HG03457 (cell line): Measurements from ENCODE around the gene MYRFL.
"Not testable (repeated sequence)": the region's sequence is repeated elsewhere in the genome, so short reads cannot be mapped to it uniquely, and the experiment has no call there.

ENCODE experiments used
- ATAC-seq: cut with Tn5 transposase; IDR thresholded peaks from one replicate; pipeline ENCODE4 v1.9.1; 2021; ENCODE audit warnings: moderate number of reproducible peaks; ENCODE audit not compliant: unreplicated experiment

Gene MYRFL

DNA sequence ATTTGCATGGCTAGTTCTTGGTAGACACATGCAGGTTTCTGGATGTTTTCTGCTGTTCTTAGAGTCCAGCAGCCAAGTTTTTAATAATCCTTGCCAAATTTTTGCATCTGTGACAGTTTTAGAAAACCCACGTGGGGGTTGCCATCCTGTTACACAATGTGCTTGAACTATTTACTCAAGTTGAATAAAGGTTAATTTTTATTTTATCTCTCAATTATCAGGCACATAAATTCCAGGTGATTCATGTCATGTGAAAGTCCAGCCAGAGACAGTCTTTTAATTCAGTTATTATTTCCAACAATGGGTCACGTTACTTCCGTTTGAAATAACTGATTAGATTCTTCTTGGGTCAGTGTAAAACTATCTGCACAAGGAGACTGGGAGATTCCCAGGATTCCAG, 15.7 kb downstream of the MYRFL start:
- ATAC-seq, result no peak

GRCh38 chr12:69843608-69844007, 18.6 kb downstream of the MYRFL start:
- no peak for ATAC-seq

DNA sequence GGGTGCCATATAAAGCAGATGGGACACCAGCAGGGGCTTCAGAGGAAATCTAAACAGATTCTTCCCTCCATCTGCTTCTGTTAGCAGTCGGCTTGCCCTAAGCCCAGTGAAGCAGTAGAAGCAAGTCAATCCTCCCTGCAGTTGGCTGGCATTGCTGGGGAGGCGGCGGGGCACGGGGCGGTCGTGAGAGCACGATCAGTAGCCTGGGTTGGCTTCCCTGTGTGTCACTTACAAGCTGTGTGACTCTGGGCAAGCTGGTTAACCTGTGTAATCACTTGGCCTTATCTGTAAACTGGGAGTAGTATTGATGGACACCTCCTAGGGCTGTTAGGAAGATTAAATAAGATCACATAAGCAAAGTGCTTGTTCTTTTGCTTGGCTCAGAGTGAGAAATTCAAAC, 19.4 kb downstream of the MYRFL start:
- ATAC-seq, result no peak

GRCh38 chr12:69844836-69845235, 19.8 kb downstream of the MYRFL start:
- ATAC-seq, result no peak

GRCh38 chr12:69846976-69847375, 21.9 kb downstream of the MYRFL start:
- ATAC-seq, result no peak

GRCh38 chr12:69851976-69852375, 26.9 kb downstream of the MYRFL start:
- no peak for ATAC-seq

GRCh38 chr12:69853176-69853961, 28.3 kb downstream of the MYRFL start:
- not testable (repeated sequence) for ATAC-seq

DNA sequence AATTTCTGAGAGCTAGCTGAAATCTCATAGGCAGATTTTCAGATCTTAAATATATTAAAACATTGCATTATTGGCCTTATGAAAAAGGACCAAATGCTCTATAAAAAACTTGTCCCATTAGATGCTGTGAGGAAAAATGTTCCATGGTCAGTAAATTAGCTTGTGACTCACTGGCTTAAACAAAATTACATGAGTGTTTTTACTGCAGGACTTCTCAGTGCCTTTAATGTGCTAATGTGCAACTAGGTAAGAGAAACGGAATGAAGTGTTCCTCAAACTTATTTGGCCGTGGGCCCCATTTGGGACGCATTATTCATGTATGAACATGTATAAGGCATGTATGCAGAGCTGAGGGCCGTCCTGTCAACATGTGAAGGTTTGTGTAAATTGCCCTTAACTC, 41.7 kb downstream of the MYRFL start:
- no peak for ATAC-seq

DNA sequence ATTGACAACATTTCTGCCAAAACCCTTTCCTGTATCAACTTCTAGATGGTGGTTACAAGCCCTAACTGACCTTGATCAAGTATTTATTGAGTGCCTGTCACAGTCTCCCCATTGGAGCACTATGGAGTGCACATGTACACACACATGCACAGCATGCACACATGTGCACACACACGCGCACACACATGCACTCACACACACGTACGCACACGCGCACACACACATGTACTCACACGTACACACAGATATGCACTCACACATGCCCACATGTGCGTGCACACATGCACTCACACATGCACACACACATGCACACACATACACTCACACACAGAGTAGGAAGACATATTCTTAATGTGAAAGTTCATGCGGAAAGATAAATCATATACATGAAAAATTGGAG, 43.7 kb downstream of the MYRFL start:
- no peak for ATAC-seq

DNA sequence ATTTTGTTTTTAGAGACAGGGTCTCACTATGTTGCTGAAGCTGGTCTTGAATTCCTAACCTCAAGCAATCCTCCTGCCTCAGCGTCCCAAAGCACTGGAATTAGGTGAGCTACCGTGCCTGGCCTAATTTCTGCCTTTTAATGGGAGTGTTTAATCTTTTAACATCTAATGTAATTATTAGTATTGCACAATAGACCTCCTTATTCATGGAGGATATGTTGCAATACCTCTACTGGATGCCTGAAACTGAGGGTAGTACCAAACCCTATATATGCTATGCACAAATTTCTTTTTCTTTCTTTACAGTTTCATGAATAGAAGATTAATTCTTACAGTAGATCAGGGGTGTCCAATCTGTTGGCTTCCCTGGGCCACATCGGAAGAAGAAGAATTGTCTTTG, 47.8 kb downstream of the MYRFL start:
- no peak for ATAC-seq

DNA sequence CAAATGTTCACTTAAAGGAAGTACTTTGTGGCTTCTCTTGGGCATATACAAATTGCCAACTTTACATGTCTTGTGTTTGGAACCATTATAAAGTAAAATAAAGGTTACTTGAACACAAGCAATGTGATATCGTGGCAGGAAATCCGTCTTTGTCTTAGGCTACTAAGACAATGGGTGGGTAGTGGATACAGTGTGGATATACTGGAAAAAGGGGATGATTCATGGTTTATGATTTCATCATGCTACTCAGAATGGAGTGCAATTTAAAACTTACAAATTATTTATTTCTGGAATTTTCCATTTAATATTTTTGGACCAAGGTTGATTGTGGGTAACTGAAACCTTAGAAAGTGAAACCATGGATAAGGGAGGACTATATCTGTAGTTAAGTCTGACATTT, 48.4 kb downstream of the MYRFL start:
- no peak for ATAC-seq

- ATAC-seq, result no peak
Measured at GRCh38 chr12:69874606-69875005, 49.6 kb downstream of the MYRFL start.

DNA sequence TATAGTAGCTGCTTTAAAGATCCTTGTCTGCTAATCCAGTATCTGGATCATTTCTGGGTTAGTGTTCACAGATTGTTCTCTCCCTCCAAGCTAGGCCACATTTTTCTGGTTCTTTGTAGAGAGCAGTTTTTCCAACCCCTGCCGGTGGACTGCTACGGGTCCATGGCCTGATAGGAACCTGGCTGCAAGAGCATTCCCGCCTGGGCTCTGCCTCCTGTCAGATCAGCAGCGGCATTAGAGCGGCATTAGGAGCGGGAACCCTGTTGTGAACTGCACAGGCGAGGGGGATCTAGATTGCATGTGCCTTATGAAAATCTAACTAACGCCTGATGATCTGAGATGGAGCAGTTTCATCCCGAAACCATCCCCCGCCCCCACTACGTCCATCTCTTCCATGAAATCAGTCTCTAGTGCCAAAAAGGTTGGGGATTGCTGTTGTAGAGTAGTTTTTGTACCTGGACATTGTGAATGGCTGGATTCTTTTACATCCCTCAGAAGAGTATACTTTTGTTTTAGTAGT, 50.4 kb downstream of the MYRFL start:
- no peak for ATAC-seq

DNA sequence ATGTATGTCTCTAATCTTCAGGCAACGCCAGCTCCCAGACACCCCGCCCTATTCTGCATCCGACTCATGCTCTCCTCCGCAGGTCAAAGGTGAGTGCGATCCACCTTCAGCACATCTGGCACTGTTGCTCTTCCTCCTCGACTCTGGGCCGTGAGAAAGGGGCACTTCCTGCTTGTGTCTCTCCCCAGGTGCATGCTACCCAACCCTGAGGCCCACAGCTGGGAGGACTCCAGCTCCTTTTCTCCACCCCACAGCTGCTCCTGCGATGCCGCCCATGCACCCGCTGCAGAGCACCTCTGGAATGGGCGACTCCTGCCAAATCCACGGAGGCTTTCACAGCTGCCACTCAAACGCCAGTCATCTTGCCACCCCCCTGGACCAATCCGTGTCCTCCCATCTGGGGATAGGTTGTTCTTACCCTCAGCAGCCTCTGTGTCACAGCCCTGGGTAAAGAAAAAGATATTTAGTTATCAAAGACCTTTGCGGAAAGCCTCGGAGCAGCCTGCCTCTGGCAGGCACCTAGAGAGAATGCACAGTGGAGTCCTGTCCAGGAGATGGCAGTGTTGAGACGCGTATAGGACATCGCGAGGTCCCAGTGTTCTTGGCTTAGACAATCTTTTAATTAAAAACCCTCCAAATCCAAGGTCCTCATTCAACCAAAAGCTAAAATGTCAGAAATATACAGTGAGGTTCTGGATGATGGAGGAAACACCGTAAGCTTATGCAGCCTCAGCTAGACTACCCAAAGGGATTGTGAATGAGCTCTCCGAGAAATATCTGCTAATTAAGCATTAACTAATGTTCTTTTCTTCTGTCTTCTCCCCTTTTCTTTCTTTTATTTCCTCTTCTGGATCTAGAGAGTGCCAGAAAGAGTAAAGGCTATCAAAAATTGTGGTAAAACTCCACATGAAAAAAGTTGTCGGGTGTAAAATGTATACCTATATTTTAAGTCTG, 54.3 kb downstream of the MYRFL start:
- ATAC-seq, result no peak

- no peak for ATAC-seq
Measured at GRCh38 chr12:69880571-69880970, 55.5 kb downstream of the MYRFL start.

DNA sequence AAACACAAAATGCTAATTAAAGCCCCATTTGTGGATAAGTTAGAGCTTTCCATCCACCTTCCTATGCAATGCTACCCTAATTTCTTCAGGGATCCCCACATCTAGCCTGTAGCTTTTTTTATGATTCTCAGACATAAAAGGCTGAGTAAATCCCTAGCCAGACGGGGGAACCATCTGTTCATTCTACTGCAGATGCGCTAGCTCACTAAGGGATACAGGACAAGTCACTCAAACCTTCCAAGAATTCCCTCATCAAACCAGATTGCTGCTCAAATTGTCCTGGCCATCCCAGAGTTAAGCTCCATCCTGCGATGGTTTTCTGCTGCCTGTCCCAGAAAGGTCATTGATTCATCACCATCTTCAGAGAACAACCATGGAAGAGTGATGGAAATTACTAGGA, 56.7 kb downstream of the MYRFL start:
- ATAC-seq, result no peak

- no peak for ATAC-seq
Measured at GRCh38 chr12:69884386-69884785, 59.4 kb downstream of the MYRFL start.

DNA sequence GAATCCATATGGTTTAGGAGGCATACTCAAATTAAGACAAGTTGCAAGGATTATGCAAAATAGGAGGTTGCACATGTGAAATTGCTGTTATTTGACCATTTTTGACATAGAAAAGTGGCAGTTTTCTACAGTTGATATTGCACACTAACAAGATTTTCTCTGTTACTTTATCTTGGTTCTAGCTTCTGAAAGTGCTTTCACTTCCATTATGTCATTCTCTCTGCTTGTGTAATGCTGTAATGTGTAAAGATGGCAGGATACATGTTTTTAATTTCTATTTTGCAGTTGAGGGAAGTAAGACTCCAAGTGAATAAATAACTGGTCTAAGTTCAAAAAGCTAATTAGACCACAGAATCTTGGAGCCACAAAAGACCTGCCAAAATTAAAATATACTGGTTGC, 60.6 kb downstream of the MYRFL start:
- ATAC-seq, result no peak

- ATAC-seq, result no peak
Measured at GRCh38 chr12:69886109-69886508, 61.1 kb downstream of the MYRFL start.

- no peak for ATAC-seq
Measured at GRCh38 chr12:69886715-69887114, 61.7 kb downstream of the MYRFL start.

GRCh38 chr12:69888901-69889300, 63.9 kb downstream of the MYRFL start:
- ATAC-seq, result no peak
